Mucosa of rectum (tissue), 2 donors: ENCODE results near the gene C14orf39.

ENCODE experiments used
- H3K27ac ChIP-seq, 2 donors: one replicate each; pipeline ENCODE4 v1.7.0; 2013; ENCODE audit warnings: inconsistent platforms in 2 of 2, low read depth in 2 of 2, low read length in 2 of 2
- H3K27me3 ChIP-seq, 2 donors: one replicate each; pipeline ENCODE4 v1.7.0; 2013; ENCODE audit warnings: low read length in 2 of 2; ENCODE audit not compliant: control insufficient read depth in 2 of 2, insufficient read depth in 2 of 2
- H3K36me3 ChIP-seq, 2 donors: one replicate each; pipeline ENCODE4 v1.7.0; 2013; ENCODE audit warnings: low read length in 2 of 2; ENCODE audit not compliant: control insufficient read depth in 2 of 2, insufficient read depth in 2 of 2
- H3K4me1 ChIP-seq, 2 donors: one replicate each; pipeline ENCODE4 v1.7.0; 2013; ENCODE audit warnings: low read length in 2 of 2, mild to moderate bottlenecking in 1 of 2; ENCODE audit not compliant: control insufficient read depth in 2 of 2, insufficient read depth in 2 of 2
- H3K4me3 ChIP-seq, 2 donors: one replicate each; pipeline ENCODE4 v1.7.0; 2013; ENCODE audit warnings: low read length in 2 of 2
- H3K9ac ChIP-seq, 2 donors: one replicate each; pipeline ENCODE4 v1.7.0; 2013; ENCODE audit warnings: low read length in 2 of 2, low read depth in 1 of 2, mild to moderate bottlenecking in 1 of 2
- H3K9me3 ChIP-seq, 2 donors: one replicate each; pipeline ENCODE4 v1.7.0; 2013; ENCODE audit warnings: low read length in 2 of 2; ENCODE audit not compliant: control insufficient read depth in 2 of 2
- donor health status: healthy.
- donor health status: Normal muscosa, but diverticular disease.

C14orf39 gene

GRCh38 chr14:60396718-60397343, 89.0 kb downstream of the C14orf39 start:
- Histone ChIP-seq H3K27me3 (no peaks in the 10 kb centered on the region), H3K27ac (no peak overlapping the region), H3K9me3 (no peaks in the 10 kb centered on the region), H3K4me3 (no peak overlapping the region), H3K36me3 (no peaks in the 10 kb centered on the region), H3K4me1 (no peaks in the 10 kb centered on the region), H3K9ac (no peak overlapping the region)
